GM10266 (cell line): ENCODE results near the gene ZFP64.
A peak's percentile ranks its signal among the peaks of the same experiment; 100 is the strongest.

Source experiments
- DNase-seq: peaks from one replicate; pipeline ENCODE4 v3.0.0; 2012; ENCODE audit errors: extremely low spot score
- CTCF ChIP-seq: IDR thresholded peaks from 2 replicates; pipeline ENCODE4 v1.5.1; 2012; ENCODE audit warnings: mild to moderate bottlenecking, low read depth; ENCODE audit not compliant: control insufficient read depth, insufficient read depth; ENCODE audit errors: missing control alignments

Gene ZFP64

GRCh38 chr20:52191132-52191915 lies at the start of gene ZFP64:
TSS of gene ZFP64 (minus strand) at chr20:52191779. CDS start at chr20:52191636, 143 bp downstream.
- DNase-seq = peak; percentile 89

GRCh38 chr20:52240802-52241201 lies 49.2 kb upstream of the ZFP64 start:
- DNase-seq = no peak
- TF ChIP-seq CTCF = no peak

More at GRCh38 chr20:52191132-52191915, at the start of gene ZFP64:
- peak; percentile 76 for TF ChIP-seq CTCF

GRCh38 chr20:52239102-52239501 lies 47.5 kb upstream of the ZFP64 start:
- no peak for DNase-seq
- TF ChIP-seq CTCF = no peak

- TF ChIP-seq CTCF = no peak
- no peak for DNase-seq
These were observed 44.7 kb upstream of the ZFP64 start for GRCh38 chr20:52236292-52236691.

- no peak for TF ChIP-seq CTCF
- no peak for DNase-seq
These were observed 43.5 kb upstream of the ZFP64 start for GRCh38 chr20:52235129-52235528.

- no peak for DNase-seq
- TF ChIP-seq CTCF = no peak
These were observed 42.9 kb upstream of the ZFP64 start for GRCh38 chr20:52234302-52235045.
